A549 treated with Hydrocortisone at 1 μM for 4 hours (cell line): ENCODE data around the gene CKAP2L. TPM values are rescaled to one million over a fixed set of nuclear protein-coding genes. Genes with fewer than 3 reads are reported as not detected.

Experiments
- total RNA-seq: library from RNA; stranded (reverse); fragments of 200-300 nt; extraction: Qiagen RNA extraction; gene quantifications from 5 replicates; pipeline ENCODE4 v1.2.3, GENCODE V29; 2022

CKAP2L gene, protein sequence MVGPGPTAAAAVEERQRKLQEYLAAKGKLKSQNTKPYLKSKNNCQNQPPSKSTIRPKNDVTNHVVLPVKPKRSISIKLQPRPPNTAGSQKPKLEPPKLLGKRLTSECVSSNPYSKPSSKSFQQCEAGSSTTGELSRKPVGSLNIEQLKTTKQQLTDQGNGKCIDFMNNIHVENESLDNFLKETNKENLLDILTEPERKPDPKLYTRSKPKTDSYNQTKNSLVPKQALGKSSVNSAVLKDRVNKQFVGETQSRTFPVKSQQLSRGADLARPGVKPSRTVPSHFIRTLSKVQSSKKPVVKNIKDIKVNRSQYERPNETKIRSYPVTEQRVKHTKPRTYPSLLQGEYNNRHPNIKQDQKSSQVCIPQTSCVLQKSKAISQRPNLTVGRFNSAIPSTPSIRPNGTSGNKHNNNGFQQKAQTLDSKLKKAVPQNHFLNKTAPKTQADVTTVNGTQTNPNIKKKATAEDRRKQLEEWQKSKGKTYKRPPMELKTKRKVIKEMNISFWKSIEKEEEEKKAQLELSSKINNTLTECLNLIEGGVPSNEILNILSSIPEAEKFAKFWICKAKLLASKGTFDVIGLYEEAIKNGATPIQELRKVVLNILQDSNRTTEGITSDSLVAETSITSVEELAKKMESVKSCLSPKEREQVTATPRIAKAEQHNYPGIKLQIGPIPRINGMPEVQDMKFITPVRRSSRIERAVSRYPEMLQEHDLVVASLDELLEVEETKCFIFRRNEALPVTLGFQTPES
- 12.3 to 18.6 TPM (median 14.4 TPM) in 5 replicates for total RNA-seq

DNA sequence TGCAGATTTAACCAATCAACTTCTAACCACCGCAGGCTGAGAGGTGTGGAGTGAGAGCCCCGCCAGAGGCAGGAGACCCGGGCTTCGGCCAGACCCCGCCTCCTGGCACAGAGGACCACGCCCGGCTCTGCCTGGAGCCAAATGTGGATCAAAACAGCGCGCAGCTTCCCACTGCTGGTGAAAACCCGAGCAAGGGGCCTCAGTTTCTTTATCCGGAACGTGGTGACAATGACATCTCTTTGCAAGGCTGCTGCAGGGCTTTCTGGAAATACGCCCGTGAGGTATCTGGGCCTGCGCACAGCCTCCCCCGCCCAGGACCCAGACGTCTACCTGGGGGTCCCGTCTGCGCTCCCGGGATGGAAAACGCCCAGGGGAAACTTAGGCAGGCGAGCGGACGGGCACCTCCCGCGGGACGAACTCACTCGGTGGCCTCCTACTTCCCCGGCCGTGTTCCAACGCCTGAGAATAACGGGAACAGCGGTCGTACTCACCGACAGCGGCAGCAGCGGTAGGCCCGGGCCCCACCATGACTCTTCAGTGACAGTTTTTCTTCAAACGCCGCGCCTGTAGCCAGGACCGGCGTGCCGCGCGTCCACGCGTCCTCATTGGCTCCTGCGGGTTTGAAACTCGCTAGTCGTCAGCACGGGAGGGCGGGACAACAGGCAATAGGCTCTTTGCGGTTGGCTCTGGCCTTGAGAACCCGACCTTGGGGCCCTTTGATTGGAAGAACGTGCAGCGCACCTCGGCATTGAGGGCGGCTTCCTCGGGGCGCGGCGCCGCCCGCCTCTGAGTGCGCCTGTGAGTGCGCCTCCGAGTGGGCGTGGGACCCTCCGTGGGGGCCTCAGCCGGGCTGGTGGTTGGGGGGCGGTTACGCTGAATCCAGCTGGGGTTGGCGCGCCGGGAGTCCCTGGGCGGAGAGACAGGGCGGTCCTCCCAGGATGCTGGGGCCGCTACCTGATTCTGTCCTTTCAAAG is at the start of gene CKAP2L:
Gene CKAP2L (minus strand): TSS at position 539 of the 974 bp plus-strand sequence. CDS start 11 bp downstream, at position 528.

DNA sequence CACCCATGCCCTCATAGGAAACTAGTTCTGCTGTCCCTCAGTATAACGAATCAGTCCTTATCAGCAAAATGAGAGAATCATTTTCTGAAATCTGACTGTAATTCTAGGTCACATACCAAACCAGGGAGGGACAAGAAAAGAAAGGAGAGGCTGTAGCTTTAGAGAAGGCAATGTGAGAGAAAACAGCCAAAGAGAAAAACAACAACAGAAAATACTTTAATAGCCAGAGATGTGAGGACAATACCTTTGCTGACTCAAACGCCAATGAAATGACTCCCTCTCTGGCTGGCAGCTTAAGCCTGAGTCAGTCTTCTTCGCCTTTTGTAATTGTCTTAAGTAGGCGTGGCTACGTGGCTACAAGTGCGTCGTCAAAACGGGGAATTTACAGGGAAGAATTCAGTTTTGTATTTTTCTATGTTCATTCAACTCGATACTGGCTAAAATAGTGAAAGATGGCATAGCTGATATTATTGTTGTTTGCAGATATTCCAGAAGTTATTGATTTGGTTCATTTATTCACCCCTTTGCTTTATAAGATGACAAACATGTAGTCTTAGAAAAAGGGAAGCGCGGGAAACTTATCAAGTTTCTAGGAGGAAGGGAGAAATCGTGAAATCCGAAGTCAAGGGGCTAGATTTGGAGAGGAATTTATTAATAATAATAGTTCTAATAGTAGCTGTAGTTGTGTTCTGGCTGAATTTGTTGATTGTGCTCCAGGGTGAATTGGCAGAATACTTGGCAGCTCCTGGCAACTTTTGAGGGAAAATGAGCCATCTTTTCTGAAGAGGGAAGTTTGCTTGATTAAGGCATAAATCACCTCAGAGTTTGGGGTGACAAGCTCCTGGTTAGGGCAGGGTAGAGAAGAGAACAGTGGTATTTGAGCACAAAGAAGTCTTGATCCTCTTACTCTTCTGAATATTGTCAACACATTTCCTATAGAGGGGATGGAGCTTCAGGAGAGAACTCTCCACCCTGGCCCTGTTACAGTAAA is 20.1 kb upstream of the CKAP2L start, which contains the start of gene IL1A:
Gene IL1A (minus strand): TSS at position 295 of the 991 bp plus-strand sequence. CDS start 723 bp downstream, outside the sequence.

DNA sequence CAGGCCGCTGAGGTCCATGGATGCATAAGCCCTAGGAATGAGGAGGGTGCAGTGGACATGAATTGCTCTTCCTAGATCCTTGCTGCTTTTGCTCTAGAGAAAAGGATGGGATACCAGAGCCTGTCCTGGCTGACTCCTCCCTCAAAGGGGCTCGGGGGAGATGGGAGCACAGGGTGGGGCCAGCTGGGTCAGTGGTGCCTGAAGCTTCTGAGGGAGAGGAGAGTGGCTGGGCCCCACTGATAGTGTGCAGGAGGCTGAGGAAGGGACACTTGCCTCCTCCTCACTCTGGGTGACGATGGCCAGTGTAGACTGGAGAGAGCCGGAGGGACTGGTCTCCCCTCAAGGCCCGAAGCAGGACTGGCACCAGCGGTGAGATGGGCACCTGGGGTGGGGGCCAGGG is 43.6 kb downstream of the CKAP2L start, which contains the start of gene NT5DC4:
Gene NT5DC4 (plus strand): TSS at position 236 of the 400 bp plus-strand sequence. CDS start 60 bp downstream, at position 296.

Other genes with a start within 250 kb of the CKAP2L start
- 22.0 to 31.3 TPM (median 22.6 TPM) in 5 replicates for gene POLR1B, start 222.1 kb downstream of the CKAP2L start, total RNA-seq
- gene CHCHD5, start 180.0 kb downstream of the CKAP2L start, total RNA-seq, result 57.5 to 65.1 TPM (median 59.7 TPM) in 5 replicates
- gene SLC20A1, start 118.7 kb downstream of the CKAP2L start, total RNA-seq, result 135 to 183 TPM (median 150 TPM) in 5 replicates
- not detected in 5 replicates for gene NT5DC4, start 43.6 kb downstream of the CKAP2L start, total RNA-seq
- 0.17 to 0.24 TPM (median 0.23 TPM) in 5 replicates for gene IL1A, start 19.9 kb upstream of the CKAP2L start, total RNA-seq
- 0.06 to 0.26 TPM (median 0.18 TPM) in 5 replicates for gene IL1B, start 72.2 kb upstream of the CKAP2L start, total RNA-seq
- not detected in 5 replicates for gene IL37, start 146.6 kb upstream of the CKAP2L start, total RNA-seq
- not detected in 5 replicates for gene IL36G, start 213.4 kb upstream of the CKAP2L start, total RNA-seq
- not detected in 5 replicates for gene IL36A, start 240.8 kb upstream of the CKAP2L start, total RNA-seq